ENCODE results near the gene ATAD1.
A peak's percentile ranks its signal among the peaks of the same experiment; 100 is the strongest.
"Not testable (repeated sequence)": the region's sequence is repeated elsewhere in the genome, so short reads cannot be mapped to it uniquely, and the experiment has no call there.

Gene ATAD1

DNA sequence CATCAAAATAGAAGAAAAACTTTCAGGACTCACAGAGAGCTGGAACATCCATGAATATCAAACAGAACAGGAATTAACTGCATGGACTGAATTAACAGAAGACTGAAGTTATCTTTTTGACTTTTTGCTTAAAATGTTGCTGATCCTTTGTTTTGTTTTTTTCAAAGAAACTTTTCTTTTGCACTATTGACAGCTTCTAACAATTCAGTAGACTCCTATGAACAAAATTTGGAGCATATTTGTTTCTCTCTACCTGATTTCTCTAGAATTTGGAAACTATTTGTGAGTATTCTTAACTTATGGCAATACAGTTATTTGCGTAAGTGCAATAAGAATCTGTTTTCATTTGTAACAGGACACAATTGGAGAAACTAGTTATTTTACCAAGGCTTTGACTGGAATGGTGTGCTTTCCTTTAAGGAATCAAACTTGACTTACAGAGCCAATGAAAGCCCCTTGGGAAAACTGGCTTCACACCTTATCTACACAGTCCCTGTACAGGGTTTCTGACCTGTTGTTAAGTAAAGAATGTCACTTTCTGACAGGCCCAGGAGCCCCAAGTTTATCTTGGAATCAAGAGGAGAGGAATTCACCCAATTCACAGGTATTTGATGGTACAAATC is 16.1 kb downstream of the ATAD1 start:
- not testable (repeated sequence) for DNase-seq

DNA sequence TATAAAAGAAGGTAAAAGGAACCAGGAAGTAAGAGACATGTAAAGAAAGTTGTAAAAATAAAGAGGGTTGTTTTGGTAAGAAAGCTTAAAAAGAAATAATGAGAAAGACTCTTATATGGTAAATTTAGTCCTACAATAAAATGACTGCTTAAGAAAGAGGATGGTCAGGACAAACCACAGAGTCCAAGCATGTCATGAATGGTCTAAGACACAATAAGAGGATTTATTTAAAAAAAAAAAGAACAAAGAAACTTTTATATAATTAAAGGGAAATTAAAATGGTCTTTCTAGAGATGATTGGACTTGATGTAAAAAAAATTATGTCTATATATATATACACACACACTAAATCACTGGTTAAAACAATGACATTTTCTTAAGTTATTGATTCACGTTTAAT is 18.2 kb downstream of the ATAD1 start:
- DNase-seq: no peak

DNA sequence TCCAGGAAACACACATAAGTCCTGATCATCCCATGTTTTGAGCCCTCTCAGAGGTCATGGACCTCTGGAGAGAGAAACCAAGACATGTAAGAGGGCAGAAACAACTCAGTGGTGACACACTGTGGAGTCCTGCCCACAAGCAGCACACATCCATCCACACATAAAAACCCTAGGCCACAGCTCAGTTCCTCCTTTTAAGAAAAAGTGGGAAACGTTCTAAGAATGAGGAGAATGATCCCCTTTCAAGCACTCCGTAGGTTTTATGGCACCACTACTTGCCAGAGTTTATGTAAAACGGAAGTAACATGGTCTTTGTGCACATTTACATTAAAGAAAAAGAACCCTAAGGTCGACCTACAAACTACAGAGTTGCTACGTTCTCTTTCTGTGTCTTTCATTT is 19.9 kb downstream of the ATAD1 start:
- no peak for DNase-seq

DNA sequence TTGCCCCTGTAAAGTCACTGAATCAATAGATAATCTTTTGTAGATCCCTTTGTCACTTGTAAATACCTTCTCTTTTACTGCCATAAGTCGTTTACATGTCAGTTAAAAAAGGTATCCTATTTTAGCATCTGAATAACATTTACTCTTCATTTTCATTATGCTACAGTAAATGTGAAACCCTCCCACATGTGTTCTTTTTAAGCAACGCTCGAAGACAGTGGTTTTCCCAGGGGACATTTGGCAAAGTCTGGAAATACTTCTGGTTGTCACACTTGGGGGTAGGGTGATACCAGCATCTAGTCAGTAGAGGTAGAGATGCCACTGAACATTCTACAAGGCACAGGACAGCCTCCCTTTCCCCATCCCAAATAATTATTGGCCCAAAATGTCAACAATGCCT is 23.7 kb downstream of the ATAD1 start:
- DNase-seq: no peak

DNA sequence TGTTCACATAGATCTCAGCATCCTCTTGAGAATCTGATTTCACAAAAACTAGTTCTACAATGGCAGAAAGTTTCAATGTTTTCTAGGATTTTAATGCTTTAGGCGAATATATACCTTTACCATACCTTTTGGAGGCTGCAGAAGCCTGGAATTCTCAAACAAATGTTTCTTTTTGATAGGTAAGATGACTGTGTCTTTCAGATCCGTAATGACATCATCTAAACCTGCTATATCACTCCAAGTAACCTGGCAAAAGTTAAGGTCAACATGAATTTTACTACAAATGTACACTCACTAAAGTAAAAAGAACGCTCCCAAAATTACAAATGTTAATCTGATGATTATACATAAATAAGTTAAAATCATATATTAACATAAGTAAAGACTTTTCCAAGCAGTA is 27.8 kb downstream of the ATAD1 start:
- DNase-seq: no peak

DNA sequence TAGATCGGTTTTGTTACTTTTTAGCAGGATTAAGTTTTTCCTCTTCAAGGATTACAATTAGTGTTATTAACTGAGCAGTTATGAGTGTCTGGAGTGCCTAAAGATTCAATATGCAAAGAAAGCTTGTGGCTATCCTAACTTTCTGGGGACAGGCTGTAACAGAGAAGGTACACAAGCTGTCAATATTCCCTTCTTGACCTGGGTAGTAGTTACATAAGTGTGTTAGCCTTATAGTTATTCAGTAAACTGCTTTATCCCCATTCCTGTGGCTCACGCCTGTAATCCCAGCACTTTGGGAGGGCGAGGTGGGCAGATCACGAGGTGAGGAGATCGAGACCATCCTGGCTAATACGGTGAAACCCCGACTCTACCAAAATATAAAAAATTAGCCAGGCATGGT is 31.6 kb downstream of the ATAD1 start:
- DNase-seq: no peak

DNA sequence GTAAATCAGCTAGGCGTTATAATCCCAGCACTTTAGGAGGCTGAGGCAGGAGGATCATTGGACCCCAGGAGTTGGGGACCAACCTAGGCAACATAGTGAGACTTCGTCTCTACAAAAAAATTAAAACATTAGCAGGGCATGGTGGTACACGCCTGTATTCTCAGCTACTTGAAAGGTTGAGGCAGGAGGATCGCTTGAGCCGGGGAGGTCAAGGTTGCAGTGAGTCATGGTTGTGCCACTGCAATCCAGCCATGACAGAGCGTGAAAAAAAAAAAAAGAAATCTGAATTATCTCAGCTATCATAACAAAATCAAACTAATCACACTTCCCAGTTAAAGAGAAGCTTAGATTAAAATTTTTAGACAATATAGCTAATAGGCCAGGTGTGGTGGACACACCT is 35.3 kb downstream of the ATAD1 start:
- no peak for DNase-seq

DNA sequence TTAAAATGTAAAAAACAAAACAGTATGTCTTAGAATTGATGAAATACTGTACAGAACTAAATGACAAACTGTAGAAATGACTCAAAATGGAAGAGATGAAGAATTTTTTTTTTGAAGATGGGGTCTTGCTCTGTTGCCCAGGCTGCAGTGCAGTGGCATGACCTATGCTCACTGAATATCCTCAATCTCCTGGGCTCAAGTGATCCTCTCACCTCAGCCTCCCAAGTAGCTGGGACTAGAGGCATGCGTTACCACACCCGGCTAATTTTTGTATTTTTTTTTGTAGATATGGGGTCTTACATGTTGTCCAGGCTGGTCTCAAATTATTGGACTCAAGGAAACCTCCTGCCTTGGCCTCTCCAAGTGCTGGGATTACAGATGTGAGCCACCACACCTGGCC is 36.5 kb downstream of the ATAD1 start:
- no peak for DNase-seq

DNA sequence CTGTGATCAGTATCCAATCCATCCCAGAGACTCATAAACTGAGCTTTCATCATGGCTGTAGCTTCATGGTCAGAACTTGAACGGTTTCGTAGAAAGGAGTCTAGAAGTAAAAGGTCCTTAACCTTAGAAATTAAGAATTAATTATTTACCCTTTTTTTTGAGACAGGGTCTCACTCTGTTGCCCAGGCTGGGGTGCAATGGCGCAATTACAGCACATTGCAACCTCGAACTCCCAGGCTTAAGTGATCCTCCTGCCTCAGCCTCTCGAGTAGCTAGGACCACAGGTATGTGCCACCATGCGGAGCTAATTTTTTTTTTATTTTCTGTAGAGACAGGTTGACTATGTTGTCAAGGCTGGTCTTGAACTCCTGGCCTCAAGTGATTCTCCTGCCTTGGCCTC is 41.7 kb downstream of the ATAD1 start:
- no peak for DNase-seq

DNA sequence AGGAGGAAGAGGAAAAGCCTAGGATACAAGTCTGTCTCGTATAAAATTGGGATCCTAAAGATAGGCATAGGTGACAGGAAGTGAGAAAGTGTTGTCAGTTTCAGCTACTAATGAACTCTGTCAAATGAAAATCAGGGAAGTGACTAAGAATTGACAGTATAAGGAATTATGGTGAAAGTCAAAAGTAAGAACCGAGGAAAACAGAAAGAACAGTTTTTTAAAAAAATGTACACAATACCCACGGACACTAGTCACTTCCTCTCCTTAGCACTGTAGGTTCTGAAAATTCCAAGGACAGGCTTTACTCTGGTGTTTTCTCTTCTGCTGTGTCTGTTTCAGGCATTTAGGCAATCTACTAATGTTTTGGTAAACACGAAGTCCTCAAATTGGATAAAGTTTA is 42.3 kb downstream of the ATAD1 start:
- DNase-seq: no peak

DNA sequence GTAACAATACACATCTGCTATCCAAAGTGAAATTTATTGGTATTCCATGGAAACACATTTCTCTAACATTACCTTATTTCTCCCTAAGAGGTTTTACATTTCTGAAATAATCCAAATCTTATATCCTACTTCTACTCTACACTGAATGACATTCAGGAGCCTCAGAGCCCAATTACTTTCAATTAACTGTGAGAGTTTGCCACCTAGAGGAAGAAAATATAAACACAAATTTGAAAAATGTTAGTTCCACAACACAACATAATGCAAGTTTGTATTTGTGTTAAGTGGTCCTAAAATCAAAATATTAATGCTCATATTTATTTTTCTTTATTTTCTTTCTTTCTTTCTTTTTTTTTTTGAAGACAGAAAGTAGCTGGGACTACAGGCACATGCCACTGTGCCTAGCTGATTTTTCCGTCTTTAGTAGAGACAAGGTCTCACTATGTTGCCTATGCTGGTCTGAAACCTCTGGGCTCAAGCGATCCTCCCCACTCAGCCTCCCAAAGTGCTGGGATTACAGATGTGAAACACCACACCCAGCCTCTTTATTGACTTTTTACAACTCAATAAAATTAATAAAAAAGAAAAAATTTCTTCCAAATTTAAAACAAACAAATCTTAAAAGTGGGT is 46.0 kb downstream of the ATAD1 start:
- no peak for DNase-seq

DNA sequence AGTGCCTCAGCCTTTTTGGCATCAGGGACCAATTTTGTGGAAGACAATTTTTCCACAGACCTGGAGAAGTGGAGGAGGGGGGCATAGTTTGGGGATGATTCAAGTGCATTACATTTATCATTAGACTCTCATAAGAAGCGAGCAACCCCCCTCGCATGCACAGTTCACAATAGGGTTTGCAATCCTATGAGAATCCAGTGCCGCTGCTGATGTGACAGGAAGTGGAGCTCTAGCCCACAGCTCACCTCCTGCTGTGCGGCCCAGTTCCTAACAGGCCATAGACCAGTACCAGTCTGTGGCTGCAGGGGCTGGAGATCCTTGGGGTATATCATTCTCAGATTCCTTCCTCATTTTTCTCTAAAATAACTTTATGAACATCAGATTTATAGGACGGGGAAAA is 50.8 kb downstream of the ATAD1 start:
- no peak for DNase-seq

DNA sequence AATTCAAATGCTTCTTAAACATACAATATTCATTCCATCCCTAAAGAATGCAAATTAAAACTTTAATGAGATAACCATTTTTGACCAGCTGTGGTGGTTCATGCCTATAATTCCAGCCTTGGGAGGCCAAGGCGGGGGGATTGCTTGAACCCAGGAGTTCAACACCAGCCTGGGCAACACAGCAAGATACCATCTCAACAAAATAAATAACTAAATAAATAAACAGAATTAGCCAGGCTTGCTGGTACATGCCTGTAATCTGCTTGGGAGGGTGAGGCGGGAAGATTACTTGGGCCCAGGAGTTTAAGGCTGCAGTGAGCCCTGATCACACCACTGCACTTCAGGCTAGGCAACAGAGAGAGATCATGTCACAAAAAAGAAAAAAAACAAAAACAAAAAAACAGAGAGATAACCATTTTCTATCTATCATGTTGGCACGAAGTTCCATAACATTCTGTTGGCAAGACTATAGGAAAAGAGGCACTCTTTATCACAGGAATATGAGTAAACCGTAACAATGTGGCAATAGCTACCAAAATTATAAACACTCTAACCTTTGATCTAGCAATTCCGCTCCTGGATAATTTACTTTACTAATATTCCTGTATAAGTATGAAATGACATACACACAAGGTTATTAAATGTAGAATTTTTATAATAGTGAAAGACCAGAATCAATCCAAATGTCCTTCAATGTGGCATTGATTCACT is 52.2 kb downstream of the ATAD1 start:
- no peak for DNase-seq

DNA sequence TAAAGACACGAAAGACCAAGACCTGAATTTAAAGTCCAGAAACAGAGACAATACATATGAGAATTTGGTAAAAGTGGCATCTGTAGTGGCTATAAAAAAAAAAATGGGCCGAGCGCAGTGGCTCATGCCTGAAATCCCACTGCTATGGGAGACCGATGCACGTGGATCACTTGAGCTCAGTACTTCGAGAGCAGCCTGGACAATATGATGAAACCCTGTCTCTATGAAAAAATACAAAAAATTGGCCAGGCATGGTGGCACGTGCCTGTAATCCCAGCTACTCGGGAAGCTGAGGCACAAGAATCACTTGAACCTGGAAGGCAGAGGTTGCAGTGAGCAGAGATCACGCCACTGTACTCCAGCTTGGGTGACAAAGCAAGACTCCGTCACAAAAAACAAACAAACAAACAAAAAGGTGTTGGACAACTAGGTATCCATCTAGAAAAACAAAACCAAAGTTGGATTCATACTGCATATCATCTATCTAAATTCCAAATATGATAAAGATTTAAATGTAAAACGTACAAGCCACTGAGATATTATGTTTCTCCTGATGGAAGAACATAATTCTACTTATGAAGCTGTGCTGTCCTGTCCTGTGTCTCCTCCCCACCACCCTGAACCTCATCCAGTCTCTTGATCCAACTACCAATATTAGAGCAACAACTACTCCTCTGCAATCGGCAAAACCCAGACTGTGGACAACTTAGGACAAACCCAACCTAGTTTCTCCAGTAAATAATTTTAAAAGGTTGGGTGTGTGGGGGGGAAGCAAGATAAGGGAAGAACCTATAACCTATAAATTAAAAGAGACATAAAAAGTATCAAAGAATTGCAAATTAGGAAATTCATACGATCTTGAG is 53.7 kb downstream of the ATAD1 start:
- DNase-seq: no peak

DNA sequence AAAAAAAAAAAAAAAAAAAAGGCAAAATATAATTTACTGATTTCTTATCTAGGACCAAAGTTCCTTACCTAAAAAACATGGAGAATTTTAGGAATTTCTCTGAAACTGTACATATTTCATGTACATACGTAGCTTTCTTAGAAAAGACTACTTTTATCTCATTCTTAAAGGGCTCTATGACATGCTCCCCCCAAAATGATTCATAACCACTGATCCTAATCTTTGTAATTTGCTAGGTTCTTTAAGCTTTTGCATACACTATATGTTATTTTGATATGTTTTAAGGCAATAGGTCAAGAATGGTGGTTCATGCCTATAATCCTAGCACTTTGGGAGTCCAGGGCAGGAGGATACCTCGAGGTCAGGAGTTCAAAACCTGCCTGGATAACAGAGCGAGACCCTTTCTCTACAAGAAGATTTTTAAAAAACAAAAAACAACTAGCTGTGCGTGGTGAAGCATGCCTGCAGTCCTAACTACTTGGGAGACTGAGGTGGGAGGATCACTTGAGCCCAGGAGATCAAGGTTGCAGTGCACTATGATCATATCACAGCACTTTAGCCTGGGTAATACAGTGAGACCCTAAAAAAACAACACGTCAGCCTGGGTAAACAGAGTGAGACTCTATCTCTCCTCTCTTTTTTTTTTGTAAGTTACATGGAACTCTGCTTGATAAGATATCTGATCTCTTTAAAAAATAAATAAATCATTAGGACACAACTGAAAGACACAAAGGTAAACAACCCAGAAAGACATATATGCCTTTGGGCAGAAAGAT is 54.8 kb downstream of the ATAD1 start:
- DNase-seq: no peak

DNA sequence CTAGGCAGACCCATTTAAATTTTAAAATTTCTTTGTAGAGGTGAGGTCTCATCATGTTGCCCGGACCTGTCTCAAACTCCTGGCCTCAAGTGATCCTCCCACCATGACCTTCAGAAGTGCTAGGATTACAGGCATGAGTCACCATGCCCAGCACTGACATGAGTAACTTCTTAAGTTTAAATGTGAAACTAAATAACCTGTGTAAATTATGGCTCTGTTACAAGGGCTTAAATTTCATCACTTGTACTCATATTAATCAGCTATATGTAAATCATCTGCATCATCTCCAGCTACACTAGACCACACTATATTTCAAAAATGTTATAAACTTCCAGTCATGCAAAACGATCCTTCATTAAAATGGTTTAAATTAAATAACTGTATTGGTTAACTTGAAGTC is 56.1 kb downstream of the ATAD1 start:
- peak; percentile 74 for DNase-seq

DNA sequence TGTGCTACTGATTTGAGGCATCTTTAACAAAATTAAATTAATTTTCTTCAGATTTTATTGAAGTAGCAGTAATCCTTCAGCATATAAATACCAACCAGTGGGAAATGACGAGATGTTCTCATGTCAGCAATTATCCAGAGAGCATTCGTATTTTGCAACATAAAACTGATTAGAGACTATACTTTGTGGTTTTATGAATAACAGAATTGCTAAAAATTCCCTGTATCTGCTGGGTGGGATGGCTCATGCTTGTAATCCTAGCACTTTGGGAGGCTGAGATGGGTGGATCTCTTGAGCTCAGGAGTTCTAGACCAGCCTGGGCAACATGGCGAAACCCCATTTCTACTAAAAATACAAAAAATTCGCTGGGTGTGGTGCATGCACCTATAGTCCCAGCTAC is 56.9 kb downstream of the ATAD1 start:
- DNase-seq: no peak

DNA sequence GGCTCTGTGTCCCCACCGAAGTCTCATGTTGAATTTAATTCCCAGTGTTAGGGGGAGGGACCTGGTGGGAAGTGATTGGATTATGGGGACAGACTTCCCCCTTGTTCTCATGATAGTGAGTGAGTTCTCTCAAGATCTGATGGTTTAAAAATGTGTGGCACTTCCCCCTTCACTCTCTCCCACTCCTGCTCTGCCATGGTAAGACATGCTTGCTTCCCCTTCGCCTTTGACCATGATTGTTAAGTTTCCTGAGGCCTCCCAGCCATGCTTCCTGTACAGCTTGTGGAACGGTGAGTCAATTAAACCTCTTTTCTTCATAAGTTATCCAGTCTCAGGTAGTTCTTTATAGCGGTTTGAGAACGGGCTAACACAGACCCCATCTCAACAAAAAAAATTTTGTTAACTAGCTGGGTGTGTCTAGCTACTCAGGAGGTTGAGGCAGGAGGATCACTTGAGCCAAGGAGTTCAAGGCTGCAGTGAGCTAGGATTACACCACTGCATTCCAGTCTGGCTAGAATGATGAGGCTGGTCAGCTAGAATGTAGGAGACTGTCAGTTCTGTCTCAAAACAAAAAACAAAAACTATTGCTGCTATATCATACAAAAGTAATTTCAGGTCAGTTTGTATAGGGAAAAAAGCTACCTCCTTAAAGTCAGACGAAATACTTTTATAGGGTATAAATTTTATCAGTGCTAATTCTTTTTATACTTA is 57.7 kb downstream of the ATAD1 start:
- DNase-seq: no peak

DNA sequence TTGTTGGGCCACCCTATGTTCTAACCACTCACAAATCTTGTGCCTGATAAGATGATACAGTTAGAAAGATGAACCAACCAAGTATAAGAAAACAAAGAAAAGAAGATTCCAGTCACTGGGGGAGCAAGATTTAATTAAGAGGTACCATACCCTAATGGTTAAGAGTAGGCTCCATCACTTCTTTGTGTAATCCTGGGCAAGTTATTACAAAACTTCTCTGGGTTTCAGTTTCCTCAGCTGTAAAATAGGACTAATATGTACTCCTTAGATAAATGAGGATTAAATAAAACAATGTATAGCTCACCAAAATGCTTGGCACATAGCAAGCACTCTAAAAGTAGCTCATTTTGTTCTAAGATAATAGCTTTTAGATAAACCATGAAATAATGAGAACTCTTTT is 58.5 kb downstream of the ATAD1 start:
- no peak for DNase-seq

DNA sequence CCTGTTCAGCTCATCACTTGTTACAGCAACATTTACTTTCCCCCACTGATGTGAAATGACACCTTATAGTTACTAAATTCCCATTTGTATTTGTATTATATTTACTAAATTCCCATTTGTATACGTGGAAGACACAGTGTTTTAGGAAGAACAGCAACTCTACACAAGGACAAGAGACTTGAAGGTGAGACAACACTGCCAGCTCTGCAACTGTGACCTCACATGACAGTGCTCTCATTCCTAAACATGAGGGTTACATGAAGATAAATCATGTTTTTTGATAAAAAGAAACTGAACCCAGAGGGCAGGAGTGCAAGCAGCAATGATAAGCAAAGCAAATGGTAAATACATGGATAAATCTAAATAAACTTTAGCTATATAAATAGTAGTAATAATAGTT is 60.3 kb downstream of the ATAD1 start:
- DNase-seq: no peak

DNA sequence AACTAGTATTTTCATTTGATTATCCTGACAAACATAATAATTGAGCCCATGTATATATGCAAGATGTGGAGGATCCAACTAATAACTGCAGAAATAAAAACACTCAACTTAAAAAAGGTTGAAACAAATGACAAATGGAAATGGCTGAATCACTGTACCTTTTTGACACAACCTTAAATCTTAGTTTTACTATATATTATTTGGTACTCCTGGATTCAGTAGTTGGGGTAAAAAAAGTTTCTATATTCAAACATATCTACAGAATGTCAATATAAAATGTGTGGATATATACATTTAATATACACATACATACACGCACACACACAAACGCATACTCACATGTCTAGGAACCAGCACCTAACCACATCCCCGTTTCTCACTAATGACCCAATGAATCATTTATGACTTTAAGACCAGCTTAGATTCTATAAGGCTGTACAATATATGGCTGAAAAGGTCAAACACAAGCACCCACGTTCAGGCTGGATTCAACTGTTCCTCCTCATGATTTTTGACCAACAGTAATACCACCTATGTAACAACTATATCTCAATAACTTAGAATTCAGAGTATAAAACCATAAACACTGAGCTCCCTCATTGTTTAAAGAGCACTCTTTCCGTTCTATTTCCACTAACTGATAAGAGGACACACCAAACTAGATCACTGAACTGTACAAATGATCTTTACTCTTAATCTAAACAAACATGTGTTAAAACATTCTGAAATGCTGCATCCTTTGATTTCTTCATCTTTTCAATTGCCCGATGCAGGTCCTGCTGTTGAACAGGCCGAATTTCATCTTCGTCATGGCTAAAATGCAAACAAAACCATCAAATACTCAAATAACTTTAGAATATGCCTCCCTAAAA is 63.8 kb downstream of the ATAD1 start:
- peak; percentile 4 for DNase-seq

All from stimulated activated CD4-positive, alpha-beta T cell treated with anti-CD3 and anti-CD28 coated beads, Interleukin-1b, Interleukin-23, amount 100 ng/mL, for 48 hours (primary cell).